OCI-LY3 (cell line): ENCODE results near the gene ATF3.
"Not testable (repeated sequence)": the region's sequence is repeated elsewhere in the genome, so short reads cannot be mapped to it uniquely, and the experiment has no call there.

Experiments used
- H2AFZ ChIP-seq: fragments of 200-600, 300-600 bp; shearing (Covaris generic); 2 replicates; pipeline ENCODE4 v1.6.0; 2014; ENCODE audit warnings: antibody characterized with exemption, low read depth, low read length
- H3K27ac ChIP-seq: fragments of 200-600, 300-600 bp; sonication (generic); 2 replicates; pipeline ENCODE4 v1.5.1; 2014; ENCODE audit warnings: mild to moderate bottlenecking, low read length, moderate library complexity, mixed read lengths
- H3K27me3 ChIP-seq: fragments of 200-600, 300-600 bp; sonication (generic); 2 replicates; pipeline ENCODE4 v1.6.1; 2014; ENCODE audit warnings: low read depth, low read length, mixed read lengths
- H3K36me3 ChIP-seq: fragments of 200-600, 300-600 bp; sonication (generic); replicated peaks from 2 replicates; pipeline ENCODE3; 2014; ENCODE audit warnings: low read depth, low read length, mixed read lengths
- H3K4me1 ChIP-seq: fragments of 300-600, 200-600 bp; sonication (generic); 2 replicates; pipeline ENCODE4 v1.6.1; 2014; ENCODE audit warnings: low read length, mixed read lengths
- H3K4me2 ChIP-seq: fragments of 200-600, 300-600 bp; sonication (generic); 2 replicates; pipeline ENCODE4 v1.6.1; 2014; ENCODE audit warnings: low read length, mixed read lengths
- H3K4me3 ChIP-seq: fragments of 300-600, 200-600 bp; sonication (generic); 2 replicates; pipeline ENCODE4 v1.5.1; 2014; ENCODE audit warnings: antibody characterized with exemption, mild to moderate bottlenecking, low read length, moderate library complexity
- H3K79me2 ChIP-seq: fragments of 300-600, 200-600 bp; shearing (Covaris generic); 2 replicates; pipeline ENCODE4 v1.6.1; 2014; ENCODE audit warnings: mild to moderate bottlenecking, low read length, mixed read lengths
- H3K9ac ChIP-seq: fragments of 300-600, 200-600 bp; shearing (Covaris generic); 2 replicates; pipeline ENCODE4 v1.6.0; 2014; ENCODE audit warnings: mild to moderate bottlenecking, low read length, moderate library complexity
- H3K9me3 ChIP-seq: fragments of 200-600, 300-600 bp; shearing (Covaris generic); 2 replicates; pipeline ENCODE4 v1.6.1; 2014; ENCODE audit warnings: low read length, mixed read lengths; ENCODE audit not compliant: insufficient read depth
- H4K20me1 ChIP-seq: fragments of 200-600, 300-600 bp; sonication (generic); 2 replicates; pipeline ENCODE4 v1.6.1; 2016; ENCODE audit warnings: low read length, mixed read lengths; ENCODE audit not compliant: insufficient read depth
- EZH2phosphoT487 ChIP-seq: fragments of 200-600 bp; shearing (Covaris generic); IDR thresholded peaks from 2 replicates; pipeline ENCODE4 v1.6.1; 2018; ENCODE audit warnings: antibody characterized with exemption, mixed run types, low read depth
- TF ChIP-seq, protein P1 (sequence below): fragments of 200-600, 300-600 bp; sonication (generic); IDR thresholded peaks from 2 replicates; pipeline ENCODE4 v1.5.1; 2014; ENCODE audit warnings: antibody characterized with exemption, low read length, low read depth

Gene ATF3

GRCh38 chr1:212655668-212656440 lies 47.3 kb downstream of the ATF3 start:
- H2AFZ ChIP-seq: no peak overlapping the region
- no peaks in the 10 kb centered on the region for H3K27me3 ChIP-seq
- H3K36me3 ChIP-seq: no peaks in the 10 kb centered on the region
- no peak overlapping the region for H3K9ac ChIP-seq
- no peak overlapping the region for H3K27ac ChIP-seq
- H3K4me1 ChIP-seq: no peaks in the 10 kb centered on the region
- TF ChIP-seq, protein P1, sequence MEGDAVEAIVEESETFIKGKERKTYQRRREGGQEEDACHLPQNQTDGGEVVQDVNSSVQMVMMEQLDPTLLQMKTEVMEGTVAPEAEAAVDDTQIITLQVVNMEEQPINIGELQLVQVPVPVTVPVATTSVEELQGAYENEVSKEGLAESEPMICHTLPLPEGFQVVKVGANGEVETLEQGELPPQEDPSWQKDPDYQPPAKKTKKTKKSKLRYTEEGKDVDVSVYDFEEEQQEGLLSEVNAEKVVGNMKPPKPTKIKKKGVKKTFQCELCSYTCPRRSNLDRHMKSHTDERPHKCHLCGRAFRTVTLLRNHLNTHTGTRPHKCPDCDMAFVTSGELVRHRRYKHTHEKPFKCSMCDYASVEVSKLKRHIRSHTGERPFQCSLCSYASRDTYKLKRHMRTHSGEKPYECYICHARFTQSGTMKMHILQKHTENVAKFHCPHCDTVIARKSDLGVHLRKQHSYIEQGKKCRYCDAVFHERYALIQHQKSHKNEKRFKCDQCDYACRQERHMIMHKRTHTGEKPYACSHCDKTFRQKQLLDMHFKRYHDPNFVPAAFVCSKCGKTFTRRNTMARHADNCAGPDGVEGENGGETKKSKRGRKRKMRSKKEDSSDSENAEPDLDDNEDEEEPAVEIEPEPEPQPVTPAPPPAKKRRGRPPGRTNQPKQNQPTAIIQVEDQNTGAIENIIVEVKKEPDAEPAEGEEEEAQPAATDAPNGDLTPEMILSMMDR: no peak
- TF ChIP-seq EZH2phosphoT487: no peak
- H3K9me3 ChIP-seq: no peaks in the 10 kb centered on the region
- H3K4me2 ChIP-seq: no peak overlapping the region
- no peaks in the 10 kb centered on the region for H4K20me1 ChIP-seq
- no peaks in the 10 kb centered on the region for H3K79me2 ChIP-seq
- no peak overlapping the region for H3K4me3 ChIP-seq

- Histone ChIP-seq H3K4me1 (no peaks in the 10 kb centered on the region), H3K9me3 (no peaks in the 10 kb centered on the region), H3K9ac (no peak overlapping the region), H4K20me1 (no peaks in the 10 kb centered on the region), H3K27me3 (no peaks in the 10 kb centered on the region), H3K79me2 (no peaks in the 10 kb centered on the region), H2AFZ (no peak overlapping the region), H3K4me3 (no peak overlapping the region), H3K4me2 (no peak overlapping the region), H3K36me3 (no peaks in the 10 kb centered on the region), H3K27ac (no peak overlapping the region)
- TF ChIP-seq, protein P1: no peak
- TF ChIP-seq EZH2phosphoT487: no peak
These were observed 48.2 kb downstream of the ATF3 start for GRCh38 chr1:212656730-212657129.

DNA sequence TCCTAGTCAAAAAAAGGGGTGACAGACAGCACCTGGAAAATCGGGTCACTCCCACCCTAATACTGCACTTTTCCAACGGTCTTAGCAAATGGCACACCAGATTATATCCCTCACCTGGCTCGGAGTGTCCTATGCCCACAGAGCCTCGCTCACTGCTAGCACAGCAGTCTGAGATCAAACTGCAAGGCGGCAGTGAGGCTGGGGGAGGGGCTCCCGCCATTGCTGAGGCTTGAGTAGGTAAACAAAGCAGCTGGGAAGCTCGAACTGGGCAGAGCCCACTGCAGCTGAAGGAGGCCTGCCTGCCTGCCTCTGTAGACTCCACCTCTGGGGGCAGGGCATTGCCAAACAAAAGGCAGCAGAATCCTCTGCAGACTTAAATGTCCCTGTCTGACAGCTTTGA lies 49.7 kb downstream of the ATF3 start:
- not testable (repeated sequence) for H4K20me1 ChIP-seq, H3K79me2 ChIP-seq, H3K4me2 ChIP-seq, H3K4me3 ChIP-seq, H3K9me3 ChIP-seq, H3K36me3 ChIP-seq, H3K4me1 ChIP-seq, H3K27me3 ChIP-seq, H3K27ac ChIP-seq, H3K9ac ChIP-seq, H2AFZ ChIP-seq

DNA sequence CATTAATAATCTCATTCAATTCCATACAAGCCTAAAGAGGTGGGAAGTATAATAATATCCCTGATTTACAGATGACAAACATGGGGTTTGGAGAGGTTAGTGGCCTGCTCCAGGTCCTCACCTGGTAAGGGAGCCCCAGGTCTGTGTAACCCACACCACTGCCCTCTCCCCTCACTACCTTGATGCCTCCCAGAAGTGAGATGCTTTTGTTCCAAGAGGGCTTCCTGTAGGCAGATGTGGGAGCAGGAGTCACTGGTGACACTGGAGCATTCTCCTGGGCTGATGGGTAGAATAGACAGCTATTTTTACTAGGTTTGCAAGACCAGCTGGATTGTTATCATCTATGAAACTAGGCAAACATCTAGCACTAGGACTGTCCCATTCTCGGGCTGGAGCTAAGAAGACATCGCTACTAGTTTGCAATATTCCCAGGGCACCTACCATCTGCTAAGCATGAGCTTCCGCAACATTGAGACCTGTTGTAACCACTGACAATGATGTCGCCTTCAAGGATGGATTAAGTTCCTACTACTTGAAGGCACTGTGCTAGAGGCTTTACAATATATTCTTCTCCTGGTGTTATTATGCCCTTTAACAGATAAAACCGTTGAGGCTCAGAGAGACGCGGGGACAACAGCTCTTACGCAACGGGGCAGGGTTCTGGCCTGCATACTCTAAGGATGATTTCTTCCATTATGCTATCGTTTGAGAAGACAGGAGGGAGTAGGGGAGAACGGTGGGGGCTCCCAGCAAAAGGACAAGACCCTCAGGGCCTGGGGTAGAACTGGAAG lies 56.0 kb downstream of the ATF3 start:
- H3K9ac ChIP-seq: peak overlapping the region; percentile 77; the same call in 1 of the 2 replicates
- peak overlapping the region; percentile 81 for H3K4me3 ChIP-seq
- H3K9me3 ChIP-seq: no peaks in the 10 kb centered on the region
- H2AFZ ChIP-seq: no peak overlapping the region
- peaks cover 46% of the 10 kb centered on the region for H3K4me1 ChIP-seq
- H4K20me1 ChIP-seq: no peaks in the 10 kb centered on the region
- peak overlapping the region; percentile 91 for H3K4me2 ChIP-seq
- H3K36me3 ChIP-seq: no peaks in the 10 kb centered on the region
- no peaks in the 10 kb centered on the region for H3K79me2 ChIP-seq
- no peaks in the 10 kb centered on the region for H3K27me3 ChIP-seq
- no peak for TF ChIP-seq EZH2phosphoT487
- TF ChIP-seq, protein P1: no peak
- no peak overlapping the region for H3K27ac ChIP-seq
